Prostate gland (tissue), 2 donors: ENCODE measurements around the gene RPL15.

Experiments used
- POLR2A ChIP-seq: fragments of 450-650 bp; IDR thresholded peaks from one replicate; pipeline ENCODE4 v1.6.1; 2016; ENCODE audit warnings: antibody characterized with exemption, mild to moderate bottlenecking
- TF ChIP-seq, protein P1 (sequence below), 4 experiments: fragments of 200-600 bp in 2 of 4; fragments of 450-650 bp in 2 of 4; sonication (generic) in 2 of 4; IDR thresholded peaks; 1 replicate in 3 of 4; 2 replicates in 1 of 4; pipeline ENCODE4 v1.5.1; 2016 to 2019; ENCODE audit warnings: antibody characterized with exemption in 4 of 4, mild to moderate bottlenecking in 2 of 4, moderate library complexity in 2 of 4

DNA sequence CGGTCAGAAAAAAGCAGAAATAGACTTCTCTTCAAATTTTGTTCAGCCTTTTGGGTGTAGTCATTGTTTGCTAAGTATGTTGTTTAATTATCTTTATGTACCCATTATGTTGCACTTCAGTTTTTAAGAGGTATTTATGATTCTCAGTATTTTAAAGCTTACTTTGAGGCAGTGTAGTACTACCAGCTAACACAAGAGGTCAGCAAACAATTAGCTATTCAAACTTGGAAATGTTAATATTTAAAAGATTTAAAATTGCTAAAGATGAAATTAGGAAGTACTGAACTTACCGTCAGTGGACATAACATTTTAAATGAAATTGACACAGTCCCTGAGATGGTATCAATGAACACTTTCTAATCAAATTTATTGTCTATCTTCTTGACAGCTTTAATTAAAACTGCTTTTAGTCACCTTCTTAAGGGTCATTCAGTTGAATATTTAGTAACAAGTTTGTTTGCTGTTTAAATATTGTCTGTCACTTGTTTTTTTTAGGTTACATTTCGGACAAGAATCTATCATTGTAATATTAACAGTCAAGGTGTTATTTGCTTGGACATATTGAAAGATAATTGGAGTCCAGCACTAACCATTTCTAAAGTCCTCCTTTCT, 28.2 kb upstream of the RPL15 start:
- no peak for TF ChIP-seq POLR2A
- TF ChIP-seq, protein P1, sequence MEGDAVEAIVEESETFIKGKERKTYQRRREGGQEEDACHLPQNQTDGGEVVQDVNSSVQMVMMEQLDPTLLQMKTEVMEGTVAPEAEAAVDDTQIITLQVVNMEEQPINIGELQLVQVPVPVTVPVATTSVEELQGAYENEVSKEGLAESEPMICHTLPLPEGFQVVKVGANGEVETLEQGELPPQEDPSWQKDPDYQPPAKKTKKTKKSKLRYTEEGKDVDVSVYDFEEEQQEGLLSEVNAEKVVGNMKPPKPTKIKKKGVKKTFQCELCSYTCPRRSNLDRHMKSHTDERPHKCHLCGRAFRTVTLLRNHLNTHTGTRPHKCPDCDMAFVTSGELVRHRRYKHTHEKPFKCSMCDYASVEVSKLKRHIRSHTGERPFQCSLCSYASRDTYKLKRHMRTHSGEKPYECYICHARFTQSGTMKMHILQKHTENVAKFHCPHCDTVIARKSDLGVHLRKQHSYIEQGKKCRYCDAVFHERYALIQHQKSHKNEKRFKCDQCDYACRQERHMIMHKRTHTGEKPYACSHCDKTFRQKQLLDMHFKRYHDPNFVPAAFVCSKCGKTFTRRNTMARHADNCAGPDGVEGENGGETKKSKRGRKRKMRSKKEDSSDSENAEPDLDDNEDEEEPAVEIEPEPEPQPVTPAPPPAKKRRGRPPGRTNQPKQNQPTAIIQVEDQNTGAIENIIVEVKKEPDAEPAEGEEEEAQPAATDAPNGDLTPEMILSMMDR (IDR thresholded peaks at IDR 0.05) = peak; percentile 53 to 87 (median 68)
